GM06990 (cell line): ENCODE results near the gene SEC16B.

Experiments
- DNase-seq: peaks from one replicate; pipeline ENCODE4 v3.0.0-alpha.2; 2011; ENCODE audit not compliant: insufficient read length; ENCODE audit errors: extremely low read depth
- H3K27me3 ChIP-seq: replicated peaks from 2 replicates; pipeline ENCODE4 v1.6.0; 2011; ENCODE audit warnings: low read length; ENCODE audit not compliant: control insufficient read depth, insufficient read depth
- H3K36me3 ChIP-seq: 2 replicates; pipeline ENCODE4 v1.5.1; 2011; ENCODE audit warnings: low read length; ENCODE audit not compliant: control insufficient read depth, insufficient read depth
- H3K4me3 ChIP-seq: replicated peaks from 2 replicates; pipeline ENCODE4 v1.5.1; 2011; ENCODE audit warnings: low read depth, mild to moderate bottlenecking, control low read depth, low read length
- CTCF ChIP-seq: IDR thresholded peaks from 2 replicates; pipeline ENCODE4 v1.5.1; 2011; ENCODE audit warnings: low read length, control low read depth, mild to moderate bottlenecking, inconsistent platforms; ENCODE audit not compliant: insufficient read depth, poor library complexity, severe bottlenecking

Gene SEC16B

GRCh38 chr1:177897998-177898654, 71.7 kb downstream of the SEC16B start:
- no peak overlapping the region for H3K4me3 ChIP-seq
- TF ChIP-seq CTCF: no peak
- no peak for DNase-seq

GRCh38 chr1:177897281-177897997, 72.4 kb downstream of the SEC16B start:
- TF ChIP-seq CTCF: no peak
- Histone ChIP-seq H3K36me3 (no peaks in the 10 kb centered on the region), H3K27me3 (no peaks in the 10 kb centered on the region), H3K4me3 (no peak overlapping the region)
- no peak for DNase-seq

More at GRCh38 chr1:177897998-177898654, 71.7 kb downstream of the SEC16B start:
- no peaks in the 10 kb centered on the region for H3K36me3 ChIP-seq
- no peaks in the 10 kb centered on the region for H3K27me3 ChIP-seq
